ENCODE measurements around the gene HTR1B.

Gene HTR1B

DNA sequence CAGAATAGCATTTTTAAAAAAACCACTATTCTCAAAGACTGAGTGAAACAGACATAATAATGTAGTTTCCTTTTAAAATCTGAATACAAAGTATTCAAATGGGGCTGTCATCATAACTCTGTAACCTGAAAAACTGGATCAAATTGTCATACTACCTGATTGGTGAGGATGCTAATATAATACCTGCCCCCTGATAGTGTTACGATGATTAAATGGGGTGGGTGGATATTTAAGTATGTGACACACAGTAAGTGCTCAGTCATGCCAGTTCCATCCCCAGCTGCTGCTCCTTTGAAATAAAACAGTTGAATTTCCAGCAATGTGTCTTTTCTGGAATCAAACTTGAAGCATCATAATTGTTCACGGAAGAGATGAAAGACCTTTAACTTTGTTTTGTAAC is 8.9 kb downstream of the HTR1B start:
- DNase-seq (ENCODE audit: insufficient read length), result no peak
- no peak for TF ChIP-seq POLR2A (IDR thresholded peaks at IDR 0.05; ENCODE audit: low read depth, low read length)
- no peak for TF ChIP-seq POLR2AphosphoS5 (IDR thresholded peaks at IDR 0.05; ENCODE audit: low read depth, low read length)
- no peak for FAIRE-seq

DNA sequence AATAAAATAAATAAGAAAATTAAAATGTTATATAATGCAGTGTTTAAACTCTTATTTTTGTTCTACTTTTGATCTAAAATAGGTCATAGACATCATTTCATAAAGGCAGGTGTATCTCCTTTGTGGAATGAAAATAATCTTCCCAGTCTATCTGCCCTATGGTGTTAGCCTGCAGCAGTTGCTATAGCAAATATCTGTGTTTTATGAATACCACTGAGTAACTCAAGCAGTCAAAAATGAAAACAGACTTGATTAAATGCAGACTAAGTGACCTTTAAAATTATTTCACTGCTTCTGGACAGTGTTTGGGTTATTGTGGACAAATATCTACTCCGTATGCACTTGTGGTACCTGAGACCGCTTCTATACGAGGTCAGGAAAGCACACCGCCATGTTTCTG is 11.8 kb downstream of the HTR1B start:
- no peak for FAIRE-seq
- no peak for TF ChIP-seq TAF1 (IDR thresholded peaks at IDR 0.05; ENCODE audit: borderline replicate concordance, low read depth, low read length)
- TF ChIP-seq POLR2AphosphoS5 (IDR thresholded peaks at IDR 0.05; ENCODE audit: low read depth, low read length), result no peak
- no peak for TF ChIP-seq POLR2A (IDR thresholded peaks at IDR 0.05; ENCODE audit: low read depth, low read length)
- no peak for DNase-seq (ENCODE audit: insufficient read length)

DNA sequence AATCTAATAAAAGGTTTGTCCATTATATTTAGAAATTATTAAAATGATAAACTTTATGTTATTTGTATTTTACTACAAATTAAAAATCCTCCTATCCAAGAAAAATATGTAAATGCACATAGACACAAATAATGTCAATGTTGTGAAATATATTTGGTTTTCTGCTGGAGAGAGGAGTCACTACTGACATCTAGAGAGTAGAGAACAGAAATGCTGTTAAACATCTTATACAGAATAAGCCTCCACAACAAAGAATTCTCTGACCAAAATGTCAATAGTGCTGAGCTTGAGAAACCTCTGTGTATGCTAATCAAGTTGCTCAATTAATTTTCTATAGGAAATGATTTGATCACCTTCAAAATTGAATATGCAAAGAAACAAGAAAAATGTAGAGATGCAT is 12.4 kb downstream of the HTR1B start:
- no peak for DNase-seq (ENCODE audit: insufficient read length)
- no peak for TF ChIP-seq POLR2AphosphoS5 (IDR thresholded peaks at IDR 0.05; ENCODE audit: low read depth, low read length)
- no peak for TF ChIP-seq TAF1 (IDR thresholded peaks at IDR 0.05; ENCODE audit: borderline replicate concordance, low read depth, low read length)
- no peak for TF ChIP-seq POLR2A (IDR thresholded peaks at IDR 0.05; ENCODE audit: low read depth, low read length)
- FAIRE-seq, result no peak

- TF ChIP-seq TAF1 (IDR thresholded peaks at IDR 0.05; ENCODE audit: borderline replicate concordance, low read depth, low read length) (no peak), POLR2AphosphoS5 (IDR thresholded peaks at IDR 0.05; ENCODE audit: low read depth, low read length) (no peak), POLR2A (IDR thresholded peaks at IDR 0.05; ENCODE audit: low read depth, low read length) (no peak)
- DNase-seq (ENCODE audit: insufficient read length), result no peak
- no peak for FAIRE-seq
Observed at GRCh38 chr6:77448546-77448945, 14.7 kb downstream of the HTR1B start.

- FAIRE-seq (no peak), DNase-seq (ENCODE audit: insufficient read length) (no peak)
Observed at GRCh38 chr6:77447254-77447653, 16.0 kb downstream of the HTR1B start.

DNA sequence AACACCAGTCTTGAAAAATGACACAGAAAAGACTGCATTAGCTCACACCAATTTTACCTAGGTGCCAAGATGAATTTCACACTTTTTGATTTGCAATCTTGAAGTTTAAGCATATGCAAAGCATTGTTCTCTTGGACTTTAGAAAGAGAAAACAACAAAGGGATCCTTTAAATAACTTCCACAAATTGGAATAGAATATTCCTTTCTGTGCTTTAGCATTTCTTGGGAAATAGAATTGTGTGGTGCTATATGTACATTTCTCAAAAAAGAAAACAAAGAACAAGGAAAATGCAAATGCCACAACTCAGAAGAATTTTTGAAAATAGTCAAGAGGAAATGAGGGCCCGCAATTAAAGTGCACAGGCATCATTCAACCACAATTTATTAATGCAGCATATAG is 17.0 kb downstream of the HTR1B start:
- FAIRE-seq (no peak), DNase-seq (ENCODE audit: insufficient read length) (no peak)
- TF ChIP-seq POLR2A (IDR thresholded peaks at IDR 0.05; ENCODE audit: low read depth, low read length) (no peak), TAF1 (IDR thresholded peaks at IDR 0.05; ENCODE audit: borderline replicate concordance, low read depth, low read length) (no peak), POLR2AphosphoS5 (IDR thresholded peaks at IDR 0.05; ENCODE audit: low read depth, low read length) (no peak)

More at GRCh38 chr6:77447254-77447653, 16.0 kb downstream of the HTR1B start:
- TF ChIP-seq POLR2AphosphoS5 (IDR thresholded peaks at IDR 0.05; ENCODE audit: low read depth, low read length) (no peak), POLR2A (IDR thresholded peaks at IDR 0.05; ENCODE audit: low read depth, low read length) (no peak), TAF1 (IDR thresholded peaks at IDR 0.05; ENCODE audit: borderline replicate concordance, low read depth, low read length) (no peak)

GRCh38 chr6:77445214-77445613 is 18.1 kb downstream of the HTR1B start:
- TF ChIP-seq POLR2A (IDR thresholded peaks at IDR 0.05; ENCODE audit: low read depth, low read length) (no peak), TAF1 (IDR thresholded peaks at IDR 0.05; ENCODE audit: borderline replicate concordance, low read depth, low read length) (no peak), POLR2AphosphoS5 (IDR thresholded peaks at IDR 0.05; ENCODE audit: low read depth, low read length) (no peak)
- FAIRE-seq, result no peak
- DNase-seq (ENCODE audit: insufficient read length), result no peak

DNA sequence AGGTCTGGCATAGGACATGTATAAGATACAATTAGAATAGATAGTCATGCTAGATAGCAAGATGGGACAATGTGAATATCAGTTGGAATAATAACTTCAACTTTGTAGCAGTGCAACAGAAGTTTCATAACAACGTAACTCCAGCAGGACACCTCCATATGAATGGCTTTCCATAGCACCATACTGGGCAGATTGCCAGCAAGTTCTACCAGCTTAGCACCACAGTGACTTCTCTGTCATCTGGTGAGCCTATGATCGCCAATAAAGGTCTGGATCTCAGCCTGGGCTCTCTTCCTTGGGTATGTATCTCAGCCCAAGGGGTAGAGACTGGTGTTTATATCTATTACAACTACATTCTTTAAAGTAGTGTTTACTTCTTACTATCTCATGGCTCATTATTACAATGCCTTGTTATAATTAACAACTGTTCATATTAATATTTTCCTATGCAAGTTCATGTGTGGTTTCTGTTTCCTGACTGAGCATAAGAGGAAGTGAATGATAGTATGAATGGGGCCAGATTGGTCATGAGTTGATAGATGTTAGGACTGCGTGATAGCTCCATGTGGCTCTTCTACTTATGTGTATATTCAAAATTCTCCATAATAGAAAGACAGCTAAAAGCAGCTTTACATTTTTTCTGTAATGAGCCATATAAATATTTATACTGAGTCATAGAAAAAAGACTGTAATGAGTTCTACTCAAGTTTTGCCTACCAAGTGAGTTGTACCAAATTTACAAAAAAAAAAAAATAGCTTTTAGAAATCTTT is 22.9 kb downstream of the HTR1B start:
- TF ChIP-seq TAF1 (IDR thresholded peaks at IDR 0.05; ENCODE audit: borderline replicate concordance, low read depth, low read length) (no peak), POLR2AphosphoS5 (IDR thresholded peaks at IDR 0.05; ENCODE audit: low read depth, low read length) (no peak), POLR2A (IDR thresholded peaks at IDR 0.05; ENCODE audit: low read depth, low read length) (no peak)
- FAIRE-seq (no peak), DNase-seq (ENCODE audit: insufficient read length) (no peak)

DNA sequence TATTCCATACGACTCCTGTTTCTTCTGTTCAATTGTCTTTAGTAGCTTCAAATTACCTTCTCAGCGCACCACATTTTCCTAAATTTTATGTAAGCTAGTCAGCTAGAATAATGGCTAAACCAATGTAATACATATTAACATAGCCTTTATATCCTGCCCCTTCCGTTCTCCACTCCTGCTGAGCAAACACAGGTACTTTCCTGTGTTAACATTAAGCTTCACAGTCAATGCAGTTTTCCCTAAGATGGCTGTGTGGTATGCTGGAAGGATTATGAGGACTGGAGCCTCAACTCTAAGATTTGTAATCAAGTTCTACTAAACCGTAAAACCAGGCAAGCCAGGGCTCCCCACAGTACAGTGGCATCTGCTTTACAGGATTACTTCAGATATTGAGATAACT is 29.4 kb downstream of the HTR1B start:
- no peak for DNase-seq (ENCODE audit: insufficient read length)
- TF ChIP-seq POLR2A (IDR thresholded peaks at IDR 0.05; ENCODE audit: low read depth, low read length) (no peak), POLR2AphosphoS5 (IDR thresholded peaks at IDR 0.05; ENCODE audit: low read depth, low read length) (no peak), TAF1 (IDR thresholded peaks at IDR 0.05; ENCODE audit: borderline replicate concordance, low read depth, low read length) (no peak)
- FAIRE-seq, result no peak

DNA sequence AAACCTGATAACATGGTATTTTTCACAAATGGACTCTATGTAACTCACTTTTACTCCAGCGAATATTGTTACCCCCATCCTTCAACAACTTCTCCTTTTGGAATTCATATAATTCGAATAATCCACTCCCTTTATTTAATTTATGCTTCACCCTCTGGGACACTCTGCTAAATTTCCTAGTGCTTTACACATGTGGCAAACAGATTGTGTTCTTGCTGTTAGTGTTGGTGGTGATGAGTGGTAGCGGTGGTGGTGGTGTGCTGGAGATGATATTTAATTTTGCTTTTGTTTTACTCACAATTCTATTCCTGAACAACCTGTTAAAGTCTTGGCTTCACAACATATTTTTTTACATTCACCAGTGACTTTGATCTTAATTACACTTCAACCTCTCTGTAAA is 32.8 kb downstream of the HTR1B start:
- FAIRE-seq (no peak), DNase-seq (ENCODE audit: insufficient read length) (no peak)
- TF ChIP-seq TAF1 (IDR thresholded peaks at IDR 0.05; ENCODE audit: borderline replicate concordance, low read depth, low read length), result no peak
- no peak for TF ChIP-seq POLR2AphosphoS5 (IDR thresholded peaks at IDR 0.05; ENCODE audit: low read depth, low read length)
- no peak for TF ChIP-seq POLR2A (IDR thresholded peaks at IDR 0.05; ENCODE audit: low read depth, low read length)

DNA sequence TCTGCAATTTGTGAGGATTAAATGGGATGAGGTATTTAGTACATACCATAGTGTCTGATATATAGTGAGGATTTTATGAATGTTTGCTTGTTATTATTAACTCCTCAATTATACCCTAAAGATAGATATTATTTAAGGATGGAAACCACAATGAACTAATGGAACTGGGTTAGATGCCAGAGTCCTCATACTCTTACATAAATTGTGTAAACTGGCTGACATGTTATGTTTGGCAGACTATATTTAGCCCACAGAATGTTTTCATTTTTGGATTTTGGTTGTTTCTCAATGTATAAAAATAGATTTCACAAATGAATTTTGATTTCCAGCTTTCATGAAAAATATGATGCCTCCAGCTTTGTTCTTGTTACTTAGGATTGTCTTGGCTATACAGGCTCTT is 37.6 kb downstream of the HTR1B start:
- TF ChIP-seq POLR2AphosphoS5 (IDR thresholded peaks at IDR 0.05; ENCODE audit: low read depth, low read length) (no peak), TAF1 (IDR thresholded peaks at IDR 0.05; ENCODE audit: borderline replicate concordance, low read depth, low read length) (no peak)
- FAIRE-seq (no peak), DNase-seq (ENCODE audit: insufficient read length) (no peak)

DNA sequence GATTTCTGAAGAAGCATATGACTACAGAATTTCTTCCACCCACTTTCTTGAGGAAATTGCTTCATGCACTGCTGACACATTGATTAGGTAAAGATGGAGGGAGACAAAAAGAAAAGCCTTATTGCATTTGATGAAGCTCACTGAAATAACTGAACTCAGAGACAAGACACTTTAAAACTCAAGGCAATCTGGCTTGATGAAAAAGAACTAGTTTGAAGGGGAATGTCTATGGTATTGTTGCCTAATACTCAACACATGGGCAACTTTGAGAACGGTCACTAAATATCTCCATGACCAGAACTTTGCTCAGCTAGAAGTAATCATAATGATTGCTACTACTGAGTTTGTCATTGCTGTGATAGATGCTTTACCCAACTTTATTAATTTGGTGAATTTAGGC is 38.1 kb downstream of the HTR1B start:
- FAIRE-seq (no peak), DNase-seq (ENCODE audit: insufficient read length) (no peak)
- no peak for TF ChIP-seq POLR2A (IDR thresholded peaks at IDR 0.05; ENCODE audit: low read depth, low read length)
- no peak for TF ChIP-seq TAF1 (IDR thresholded peaks at IDR 0.05; ENCODE audit: borderline replicate concordance, low read depth, low read length)
- no peak for TF ChIP-seq POLR2AphosphoS5 (IDR thresholded peaks at IDR 0.05; ENCODE audit: low read depth, low read length)

Measured in GM12892 (cell line).